Measurements from ENCODE around the gene TCIRG1.

DNA sequence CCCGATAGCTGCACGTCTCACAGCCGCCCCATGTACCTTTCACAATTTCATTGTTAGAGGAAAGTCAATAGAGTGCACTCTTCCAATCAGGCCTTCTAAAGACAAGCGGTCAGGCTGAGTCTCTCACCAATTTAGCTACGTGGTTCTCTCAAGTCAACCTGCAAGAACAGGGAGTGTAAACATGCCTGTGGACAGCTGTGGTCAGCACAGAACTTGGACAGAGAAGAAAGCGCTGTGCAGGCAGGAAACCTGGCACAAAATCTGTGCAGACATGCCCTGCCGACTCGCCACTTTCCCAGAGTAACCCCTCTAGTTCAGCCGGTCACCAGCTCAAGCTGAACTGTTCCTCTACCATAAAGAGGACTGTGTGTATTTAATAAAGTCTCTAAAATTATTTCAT lies 42.9 kb downstream of the TCIRG1 start:
- TF ChIP-seq CTCF (conservative IDR thresholded peaks at IDR 0.05; ENCODE audit: low read length), result no peak
- TF ChIP-seq EZH2phosphoT487 (IDR thresholded peaks at IDR 0.05; ENCODE audit: borderline replicate concordance, low read depth, low read length), result no peak

Data from OCI-LY7 (cell line).